GM18508 (cell line): ENCODE measurements around the gene KCTD10.
"Not testable (repeated sequence)": the region's sequence is repeated elsewhere in the genome, so short reads cannot be mapped to it uniquely, and the experiment has no call there.

ENCODE experiments used
- ATAC-seq: cut with Tn5 transposase; IDR thresholded peaks from one replicate; pipeline ENCODE4 v1.9.1; 2021; ENCODE audit warnings: moderate number of reproducible peaks; ENCODE audit not compliant: insufficient read depth, unreplicated experiment

KCTD10 gene

DNA sequence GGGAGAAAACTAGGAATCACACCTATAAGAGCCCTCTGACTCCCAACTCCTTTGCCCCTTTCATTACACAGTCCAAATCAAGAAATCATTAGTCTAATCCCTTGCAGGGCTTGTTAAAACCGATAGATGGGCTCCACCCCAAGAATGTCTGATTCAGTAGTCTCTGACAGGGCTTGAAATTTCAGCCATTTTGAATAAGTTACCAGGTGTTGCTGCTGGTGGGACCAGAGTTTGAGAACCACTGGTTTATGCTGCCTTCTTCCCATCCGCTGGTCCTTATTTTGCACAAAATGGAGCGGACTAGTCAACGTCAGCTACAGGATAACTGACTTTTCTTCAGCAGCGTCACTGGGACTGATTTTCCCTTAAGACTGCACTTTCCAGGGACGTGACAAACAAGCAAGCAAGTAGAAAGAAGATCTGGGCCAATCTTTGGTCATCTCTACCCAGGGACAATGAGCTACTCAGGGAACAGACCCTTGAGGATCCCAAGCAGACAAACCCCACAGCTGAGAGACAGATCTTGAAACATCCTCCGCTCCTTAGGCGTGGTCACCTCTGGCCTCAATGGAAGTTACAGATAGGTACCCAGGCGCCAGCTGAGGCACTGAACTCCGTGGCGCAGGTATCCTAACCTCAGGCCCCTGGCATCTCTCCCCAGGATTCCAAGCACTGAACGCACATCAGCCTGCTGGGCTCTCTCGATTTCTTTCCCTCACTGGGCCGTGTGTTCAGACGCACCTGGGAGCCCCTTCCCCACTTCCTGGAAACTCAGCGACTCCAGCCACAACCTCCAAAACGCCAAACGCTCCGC is 900 bp downstream of the KCTD10 start:
- no peak for ATAC-seq

DNA sequence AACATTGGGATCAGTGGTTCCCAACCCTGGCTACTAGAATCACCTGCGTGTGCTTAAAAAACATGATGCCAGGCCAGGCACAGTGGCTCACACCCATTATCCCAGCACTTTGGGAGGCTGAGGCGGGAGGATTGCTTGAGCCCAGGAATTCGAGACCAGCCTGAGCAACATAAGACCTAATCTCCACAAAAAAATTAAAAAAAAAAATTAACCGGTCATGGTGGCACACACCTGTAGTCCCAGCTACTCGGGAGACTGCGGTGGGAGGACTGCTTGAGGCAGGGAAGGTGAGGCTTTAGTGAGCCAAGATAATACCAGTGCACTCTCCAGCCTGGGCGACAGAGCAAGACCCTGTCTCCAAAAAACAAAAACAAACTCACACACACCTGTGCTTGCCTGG is 2.0 kb downstream of the KCTD10 start:
- no peak for ATAC-seq

DNA sequence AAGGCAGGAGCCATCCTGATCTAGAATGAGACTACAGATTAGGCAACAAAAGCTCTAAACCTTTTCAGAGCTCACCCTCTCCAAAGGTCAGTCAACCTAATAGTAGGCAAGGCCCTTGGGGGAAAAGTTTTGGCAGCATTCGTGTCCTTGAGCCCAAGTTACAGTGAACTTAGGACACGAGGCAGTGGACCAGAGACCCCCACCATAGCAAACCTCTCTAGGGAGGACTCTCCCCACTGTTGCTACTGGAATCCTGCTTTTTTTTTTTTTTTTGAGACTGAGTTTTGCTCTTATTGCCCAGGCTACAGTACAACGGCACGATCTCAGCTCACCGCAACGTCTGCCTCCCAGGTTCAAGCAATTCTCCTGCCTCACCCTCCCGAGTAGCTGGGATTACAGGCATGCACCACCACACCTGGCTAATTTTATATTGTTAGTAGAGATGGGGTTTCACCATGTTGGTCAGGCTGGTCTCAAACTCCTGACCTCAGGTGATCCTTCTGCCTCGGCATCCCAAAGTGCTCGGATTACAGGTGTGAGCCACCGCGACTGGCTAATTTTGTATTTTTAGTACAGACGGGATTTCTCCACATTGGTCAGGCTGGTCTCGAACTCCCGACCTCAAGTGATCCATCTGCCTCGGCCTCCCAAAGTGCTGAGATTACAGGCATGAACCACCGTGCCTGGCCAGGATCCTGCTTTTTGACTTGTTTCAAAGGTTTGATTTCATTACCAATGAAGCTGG is 3.4 kb downstream of the KCTD10 start:
- ATAC-seq = not testable (repeated sequence)

DNA sequence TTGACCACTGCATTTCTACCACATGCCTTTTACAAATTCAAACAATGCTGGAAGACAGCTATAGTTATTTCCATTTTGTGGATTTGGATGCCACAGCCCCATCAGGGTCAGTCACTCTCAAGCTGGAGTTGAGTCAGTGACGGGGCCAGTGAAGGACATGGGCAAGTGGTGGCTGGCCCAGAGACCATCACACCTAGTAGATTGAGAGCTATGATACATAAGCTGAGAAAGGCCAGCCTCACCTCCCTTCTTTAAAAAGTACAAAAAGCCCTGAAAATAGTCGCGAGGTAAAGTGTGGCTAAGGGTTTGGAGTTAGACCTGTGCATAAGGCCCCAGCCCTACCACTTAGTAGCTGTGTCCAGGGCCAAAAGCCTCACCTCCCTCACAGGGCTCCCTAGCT is 4.1 kb downstream of the KCTD10 start:
- ATAC-seq = no peak

DNA sequence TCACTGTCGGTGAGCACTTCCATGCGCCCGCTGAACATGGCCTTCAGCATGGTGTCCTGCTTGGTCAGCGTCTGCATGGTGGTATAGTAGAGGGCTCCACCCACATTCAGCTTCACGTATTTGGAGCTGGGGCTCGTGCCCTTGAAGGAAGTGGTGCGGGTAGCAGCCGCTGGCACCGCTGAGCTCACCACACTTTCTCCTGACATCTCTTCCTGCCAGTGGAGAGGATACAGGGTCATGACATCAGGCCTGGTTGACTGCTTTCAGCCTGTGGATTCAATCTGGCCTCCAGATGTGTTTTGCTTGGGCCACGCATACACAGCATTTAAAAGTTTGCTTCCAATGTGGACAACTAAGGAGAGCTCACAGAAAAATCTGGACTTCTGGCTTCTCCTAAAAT is 7.6 kb downstream of the KCTD10 start:
- no peak for ATAC-seq

DNA sequence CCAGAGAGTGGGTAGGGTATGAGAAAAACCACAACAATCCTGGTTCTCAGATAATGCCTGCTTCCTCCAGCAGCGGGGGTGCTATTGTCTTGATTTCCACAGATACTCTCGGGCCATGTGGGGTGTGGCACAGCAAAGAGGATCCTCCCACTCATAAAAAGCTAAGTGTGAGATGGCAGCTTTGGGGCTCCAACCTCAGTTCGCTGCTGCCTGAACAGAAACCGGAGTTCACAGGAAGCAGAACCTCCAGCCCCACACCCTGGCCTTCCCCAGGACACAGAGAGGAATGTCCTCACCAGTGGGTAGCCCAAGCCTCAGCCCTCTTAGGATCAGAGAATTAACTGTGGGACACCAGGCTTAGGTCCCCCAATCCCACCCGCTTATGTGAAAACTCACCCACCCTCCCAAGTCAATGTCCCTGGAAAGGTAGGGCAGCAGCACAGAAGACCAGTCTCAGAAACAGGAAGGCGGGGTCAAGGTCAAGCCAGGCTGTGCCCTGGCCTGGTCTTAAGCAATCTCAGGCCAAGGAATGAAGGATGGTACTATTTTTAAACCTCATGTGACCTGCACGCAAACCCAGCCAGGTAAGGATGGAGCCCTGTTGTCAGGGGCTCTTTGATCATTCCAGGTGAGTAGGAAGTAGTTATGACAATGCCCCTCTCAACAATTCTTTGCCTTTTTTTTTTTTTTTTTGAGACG is 9.0 kb downstream of the KCTD10 start:
- no peak for ATAC-seq

DNA sequence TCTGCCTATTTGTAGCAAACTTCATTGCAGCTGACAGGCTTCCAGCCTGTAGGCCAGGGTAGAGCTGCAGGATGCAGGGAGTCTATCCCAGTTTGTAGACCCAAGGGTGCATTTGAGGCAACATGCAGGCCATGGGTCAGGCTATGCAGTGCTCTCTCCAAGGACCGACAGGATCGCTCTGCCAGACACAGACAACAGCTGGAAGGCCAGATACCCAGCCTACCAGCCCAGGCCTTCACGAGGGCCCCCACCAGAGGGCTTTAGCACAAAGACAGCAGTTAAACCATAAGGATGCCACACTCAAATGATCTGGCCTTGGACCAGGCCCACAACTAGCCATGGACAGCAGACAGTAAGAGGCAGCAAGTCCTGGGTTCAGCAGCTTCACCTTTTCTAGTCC is 10.3 kb downstream of the KCTD10 start:
- ATAC-seq = no peak

DNA sequence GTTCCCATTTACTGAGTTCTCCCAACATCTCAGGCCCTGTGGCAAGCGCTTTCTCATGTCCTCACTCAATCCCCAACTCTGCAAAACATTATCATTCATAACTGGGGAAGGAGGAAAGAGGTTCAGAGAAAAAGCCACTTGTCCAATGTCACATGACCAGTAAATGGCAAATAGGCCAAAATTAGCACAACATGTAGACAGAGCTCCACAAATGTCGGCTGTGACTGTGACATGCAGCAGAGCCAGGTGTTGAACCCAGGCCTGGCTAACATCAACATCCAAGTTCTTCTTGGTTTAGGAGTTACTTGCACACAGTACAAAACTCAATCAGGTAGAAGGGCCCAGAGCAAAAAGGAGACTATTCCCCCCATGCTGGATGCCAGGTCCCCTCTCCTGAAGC is 10.8 kb downstream of the KCTD10 start:
- no peak for ATAC-seq

DNA sequence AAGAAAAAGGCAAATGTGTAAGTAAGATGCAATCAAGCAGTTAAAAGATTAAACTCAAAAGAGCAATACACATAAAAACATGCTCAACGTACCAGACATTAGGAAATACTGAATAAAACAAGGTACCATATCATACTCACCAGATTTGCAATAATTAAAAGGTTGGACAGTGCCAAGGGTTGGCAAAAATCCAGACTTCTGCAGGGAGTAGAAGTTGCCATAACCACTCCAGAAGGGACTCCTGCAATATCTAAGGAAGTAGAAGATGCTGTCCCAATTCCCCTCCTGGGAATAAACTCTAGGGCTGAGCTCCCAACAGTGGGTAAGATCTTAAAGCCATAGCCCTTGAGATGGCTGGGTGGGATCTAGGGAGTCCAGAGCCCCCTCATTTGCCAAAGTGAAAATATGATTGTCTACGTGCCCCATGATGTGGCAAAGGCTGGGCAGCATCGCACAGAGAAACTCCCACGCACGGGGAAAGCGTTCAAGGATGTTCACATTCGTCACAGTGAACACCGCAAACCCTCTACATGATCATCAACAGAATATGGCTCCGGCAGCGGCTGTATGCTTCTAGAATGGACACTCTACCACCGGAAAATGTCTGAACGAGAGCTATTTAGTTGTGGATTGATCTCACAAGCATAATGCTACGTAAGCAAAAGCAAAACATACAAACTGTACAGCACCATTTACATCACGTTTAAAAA is 12.3 kb downstream of the KCTD10 start:
- no peak for ATAC-seq

DNA sequence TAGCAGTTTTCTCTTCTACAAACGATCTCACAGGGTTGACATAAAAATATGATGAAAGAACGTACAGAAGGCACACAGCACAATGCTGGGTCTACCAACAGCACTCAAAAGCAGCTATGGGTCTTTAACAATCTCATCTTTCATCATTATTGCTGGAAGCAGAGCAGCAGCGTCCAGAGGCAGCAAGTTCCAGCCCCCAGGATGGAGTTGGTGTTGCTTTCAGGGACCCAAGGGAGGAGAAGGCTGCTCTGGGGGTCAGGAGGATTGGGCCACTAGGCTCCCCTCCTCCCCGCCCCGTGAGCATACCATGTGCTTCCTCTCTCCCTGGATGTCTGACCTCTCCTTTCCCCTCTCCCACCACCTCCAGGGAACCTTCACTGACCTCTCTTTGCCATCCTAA is 13.3 kb downstream of the KCTD10 start:
- ATAC-seq = no peak

DNA sequence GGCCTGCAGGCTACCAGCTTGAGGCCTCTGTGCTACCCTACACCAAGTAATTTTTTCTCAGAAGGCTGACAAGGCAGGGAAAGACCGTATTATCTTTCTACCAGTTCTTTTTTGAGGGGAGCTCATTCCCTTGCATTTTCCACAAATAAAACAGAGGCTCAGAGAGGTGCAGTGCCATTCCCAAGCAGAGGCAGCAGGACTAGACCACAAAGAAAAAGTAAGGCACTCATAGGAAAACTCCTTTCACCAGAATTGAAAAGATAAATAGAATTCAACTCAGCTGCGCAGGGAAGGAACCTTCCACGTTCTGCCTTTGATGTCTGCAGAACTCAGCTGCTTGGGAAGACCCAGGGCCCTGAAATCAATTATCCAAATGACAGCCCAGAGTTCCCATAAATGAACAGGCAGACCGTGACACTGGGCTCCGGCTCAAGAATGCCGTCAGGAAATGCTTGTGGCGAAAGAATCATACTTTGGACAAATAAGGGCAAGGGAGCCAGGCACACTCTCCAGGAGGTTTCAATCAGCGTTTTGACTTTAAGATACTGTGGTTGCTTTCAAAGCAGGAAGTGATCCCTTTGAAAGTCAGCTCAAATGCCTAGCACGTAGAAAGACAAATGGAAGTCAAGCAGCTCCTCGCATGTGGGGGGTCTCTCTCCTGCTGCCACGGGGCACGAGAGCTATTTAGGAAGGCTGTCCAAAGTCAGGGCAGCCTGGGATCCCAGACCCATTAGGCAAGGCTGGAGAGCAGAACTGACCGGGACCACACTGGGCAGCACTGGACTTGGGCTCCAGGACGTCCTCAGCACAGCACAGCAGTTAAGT is 14.0 kb downstream of the KCTD10 start:
- no peak for ATAC-seq

DNA sequence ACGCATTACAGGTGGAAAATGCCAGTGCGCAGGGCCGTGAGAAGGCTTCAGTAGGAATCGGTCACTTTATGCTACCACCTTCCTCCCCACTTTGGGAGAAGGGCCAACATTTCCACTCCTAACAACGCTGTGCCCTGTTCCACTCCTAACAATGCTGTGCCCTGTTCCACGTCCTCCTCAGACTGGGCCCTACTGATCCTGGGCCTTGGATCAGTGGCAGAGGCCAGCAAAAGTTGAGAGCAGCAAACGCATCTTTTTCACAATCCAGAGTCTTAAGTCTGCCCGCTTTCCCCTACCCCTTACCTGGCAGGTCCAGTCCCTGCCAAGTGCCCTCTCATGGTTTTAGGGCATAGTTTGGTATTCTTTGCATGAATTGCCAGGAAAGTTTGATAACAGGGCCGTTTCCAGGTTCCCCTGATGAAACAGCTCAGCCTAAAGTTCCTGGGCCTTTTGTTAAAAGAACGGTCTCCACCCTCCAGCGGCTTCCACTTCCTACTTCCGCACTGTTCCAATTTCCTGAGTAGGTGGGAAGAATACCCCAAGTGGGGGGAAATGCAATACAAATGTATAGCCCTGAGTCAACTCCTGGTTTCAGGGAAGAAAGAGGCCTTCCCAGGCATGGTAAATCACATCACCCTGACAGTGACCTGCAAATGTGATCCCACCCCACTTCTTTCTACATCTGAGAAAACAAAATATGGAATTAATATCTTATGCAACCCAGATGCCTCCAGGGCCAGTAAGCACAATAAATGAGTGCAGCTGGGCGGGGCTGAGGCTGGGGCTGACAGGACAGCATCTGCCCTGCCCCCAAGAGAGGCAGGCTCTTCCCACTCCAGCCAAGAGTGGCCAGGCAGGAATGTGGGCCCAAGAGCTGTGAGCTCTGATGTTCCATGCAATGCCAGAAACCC is 15.0 kb downstream of the KCTD10 start:
- ATAC-seq = no peak

DNA sequence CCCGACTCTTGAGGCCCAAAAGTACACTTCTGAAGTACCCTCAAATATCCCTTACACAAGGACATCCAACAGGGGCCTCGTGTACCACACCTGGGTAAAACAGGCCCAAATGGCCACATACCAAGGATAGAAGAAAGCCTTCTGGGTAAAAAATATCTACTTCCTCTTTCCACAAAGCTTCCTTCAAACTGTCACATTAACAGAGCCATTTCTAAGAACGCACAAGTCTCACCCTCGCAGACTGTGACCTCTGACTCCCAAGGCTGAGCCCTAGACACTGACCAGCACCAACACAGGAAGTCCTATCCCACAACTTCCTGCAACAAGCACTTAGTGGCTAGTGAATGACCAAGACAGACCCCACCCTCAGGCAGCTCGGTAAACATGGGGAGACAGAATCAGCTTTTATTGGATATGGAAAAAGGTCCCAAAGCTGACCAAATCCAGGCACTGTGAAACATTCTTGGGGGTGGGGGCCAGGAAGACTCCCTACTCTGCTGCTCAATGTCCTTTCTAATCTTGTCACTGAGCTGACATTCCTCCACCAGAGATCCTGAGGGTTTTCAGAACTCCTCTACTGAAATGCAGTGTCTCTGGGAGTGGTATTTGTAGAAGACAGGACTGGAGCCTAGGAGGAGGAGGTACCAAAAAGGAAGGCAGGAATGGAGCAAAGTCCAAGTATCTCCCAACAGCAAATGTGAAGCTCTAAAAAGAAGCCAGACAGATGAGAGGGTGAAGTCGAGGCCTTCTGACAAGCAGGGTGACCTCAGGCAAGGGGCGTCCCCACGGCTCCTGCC is 15.9 kb downstream of the KCTD10 start:
- ATAC-seq = no peak

DNA sequence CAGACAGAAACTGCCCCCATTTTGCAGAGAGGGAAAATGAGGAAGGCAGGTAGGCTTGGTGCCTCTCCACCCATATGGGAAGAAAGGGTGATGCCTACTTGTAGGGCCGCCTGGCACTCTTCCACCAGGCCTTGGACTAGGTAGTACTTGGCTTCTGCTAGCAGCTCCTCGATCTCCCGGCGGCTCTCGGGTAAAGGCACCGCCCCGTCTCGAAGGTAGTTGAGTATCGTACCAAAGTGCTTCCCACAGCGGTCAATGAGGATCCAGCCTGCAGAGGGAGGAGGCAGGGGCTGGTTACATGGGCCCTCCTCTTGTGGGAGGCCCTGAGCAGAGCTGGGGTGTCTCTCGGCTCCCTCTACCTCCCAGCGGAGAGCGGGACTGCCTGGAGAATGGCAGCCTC is 16.6 kb downstream of the KCTD10 start:
- ATAC-seq = no peak

DNA sequence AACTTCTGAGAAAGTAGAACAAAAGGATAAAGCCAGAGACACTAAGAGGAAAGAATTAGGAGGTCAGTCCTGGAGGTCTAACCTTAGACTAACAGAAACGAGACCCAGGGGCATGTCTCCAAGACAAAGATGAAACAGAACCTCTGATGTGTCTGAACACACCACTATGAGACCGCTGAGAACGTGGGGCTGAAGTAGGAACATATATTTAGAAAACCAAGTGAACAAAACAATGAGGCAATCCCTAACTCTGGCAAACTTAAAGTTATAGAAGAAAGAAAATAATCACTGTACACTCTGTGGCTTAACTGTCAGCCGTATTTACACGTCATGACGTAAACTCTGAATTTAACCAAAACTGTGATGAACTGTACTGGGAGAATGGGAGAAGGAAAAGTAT is 17.9 kb downstream of the KCTD10 start:
- no peak for ATAC-seq

DNA sequence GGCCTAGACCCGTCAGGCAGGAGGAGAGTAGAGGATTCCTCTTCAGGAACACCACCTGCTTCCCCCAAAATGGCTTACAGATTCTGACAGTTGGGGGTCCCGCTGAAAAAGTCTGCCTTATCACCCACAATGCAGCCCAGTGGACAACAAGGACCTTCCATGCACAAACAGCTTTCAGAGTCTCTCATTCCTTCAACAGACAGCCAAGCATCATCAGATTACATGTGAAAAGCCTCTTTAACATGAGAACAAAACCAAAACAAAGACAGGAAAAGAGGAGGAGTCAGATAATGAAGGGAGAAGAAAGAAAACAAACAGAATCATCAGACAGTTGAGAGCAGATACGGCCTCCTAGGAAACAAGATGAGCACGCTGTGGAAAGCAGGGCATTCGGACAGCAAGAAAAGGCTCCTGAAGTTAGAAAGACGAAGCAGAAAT is 18.3 kb downstream of the KCTD10 start:
- no peak for ATAC-seq

DNA sequence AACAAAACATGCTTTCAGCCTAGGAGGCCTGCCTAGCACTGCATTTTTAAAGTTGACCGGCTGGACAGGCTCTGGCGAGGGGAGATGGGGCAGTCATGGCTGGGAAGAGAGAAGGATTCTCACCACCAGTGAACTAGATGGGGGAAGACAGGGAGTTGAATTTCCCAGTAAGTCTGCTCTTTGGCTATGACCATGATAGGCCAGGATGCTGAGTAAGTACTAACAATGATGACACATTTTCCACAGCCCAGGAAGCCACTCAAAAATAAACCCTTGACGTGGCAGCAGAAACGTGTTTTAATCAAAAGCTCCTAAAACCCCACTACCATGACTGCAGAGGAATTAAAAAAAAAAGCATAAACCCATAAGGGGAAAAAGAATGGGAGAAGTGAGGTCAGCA is 19.0 kb downstream of the KCTD10 start:
- no peak for ATAC-seq

DNA sequence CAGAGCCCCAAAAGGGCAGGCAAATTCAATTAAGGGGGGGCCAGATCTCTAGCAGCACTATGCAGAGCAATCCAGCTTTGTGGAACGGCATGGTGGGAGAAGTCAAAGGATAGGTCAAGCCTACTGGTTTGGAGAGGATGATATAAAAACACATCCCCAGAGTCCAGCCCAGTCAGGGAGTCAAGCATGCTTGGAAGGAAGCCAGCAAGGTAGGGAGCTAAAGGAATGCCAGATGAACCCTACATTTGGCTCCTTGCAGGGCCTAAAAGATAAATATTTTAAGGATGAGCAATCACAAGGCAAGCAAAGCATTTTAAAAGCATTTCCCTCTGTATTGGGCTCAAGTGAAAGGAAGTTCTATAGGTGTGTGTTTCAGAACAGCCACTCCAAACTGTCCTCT is 21.4 kb downstream of the KCTD10 start:
- ATAC-seq = no peak
